NCI-H2029 treated with DMSO at 0.1 percent for 48 hours (cell line): ENCODE results near the gene REM1.
A peak's percentile ranks its signal among the peaks of the same experiment; 100 is the strongest.
"Not testable (repeated sequence)": the region's sequence is repeated elsewhere in the genome, so short reads cannot be mapped to it uniquely, and the experiment has no call there.

Source experiments
- DNase-seq: peaks from one replicate; lab custom pipeline; 2025; lab: John Stamatoyannopoulos, UW

Gene REM1

GRCh38 chr20:31485450-31486339 lies 10.6 kb downstream of the REM1 start:
- DNase-seq = no peak

DNA sequence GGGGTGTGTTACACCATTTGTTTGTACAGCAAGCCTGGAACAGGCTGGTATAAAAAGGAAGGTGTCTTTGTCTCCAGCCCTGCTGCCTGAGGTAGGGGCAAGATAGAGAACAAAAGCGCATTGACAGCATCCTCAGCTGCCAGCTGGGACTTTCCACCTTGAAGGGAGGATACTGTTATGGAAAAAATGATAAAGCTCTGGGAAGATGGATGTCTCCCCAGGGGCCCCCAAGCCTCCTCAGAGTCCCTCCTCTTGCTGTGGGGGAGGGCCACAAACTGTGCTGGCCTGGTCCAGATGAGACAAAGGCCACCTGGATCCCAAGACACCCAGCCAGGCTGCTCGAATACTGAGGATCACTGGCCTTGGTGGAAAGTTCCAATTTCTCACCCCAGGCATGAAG lies 13.0 kb downstream of the REM1 start:
- no peak for DNase-seq

GRCh38 chr20:31489152-31489551 lies 14.1 kb downstream of the REM1 start:
- no peak for DNase-seq

GRCh38 chr20:31490752-31491151 lies 15.7 kb downstream of the REM1 start:
- DNase-seq = no peak

DNA sequence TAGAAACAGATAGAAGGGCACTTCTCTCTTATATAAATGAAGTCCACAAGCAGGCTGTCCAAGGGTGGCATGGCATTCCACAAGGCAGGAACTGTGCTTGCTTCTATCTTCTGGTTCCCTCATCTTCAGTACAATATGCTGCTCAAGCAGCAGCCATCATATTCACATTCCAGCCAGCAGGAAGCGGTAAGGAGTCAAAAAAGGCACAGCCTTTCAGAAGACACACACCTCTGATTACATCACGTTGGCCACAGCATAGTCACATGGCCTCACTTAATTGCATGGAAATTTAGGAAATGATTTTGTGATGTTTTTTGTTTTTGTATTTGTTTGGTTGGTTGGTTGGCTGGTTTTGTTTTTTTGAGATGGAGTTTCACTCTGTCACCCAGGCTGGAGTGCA lies 19.0 kb downstream of the REM1 start:
- DNase-seq = no peak

DNA sequence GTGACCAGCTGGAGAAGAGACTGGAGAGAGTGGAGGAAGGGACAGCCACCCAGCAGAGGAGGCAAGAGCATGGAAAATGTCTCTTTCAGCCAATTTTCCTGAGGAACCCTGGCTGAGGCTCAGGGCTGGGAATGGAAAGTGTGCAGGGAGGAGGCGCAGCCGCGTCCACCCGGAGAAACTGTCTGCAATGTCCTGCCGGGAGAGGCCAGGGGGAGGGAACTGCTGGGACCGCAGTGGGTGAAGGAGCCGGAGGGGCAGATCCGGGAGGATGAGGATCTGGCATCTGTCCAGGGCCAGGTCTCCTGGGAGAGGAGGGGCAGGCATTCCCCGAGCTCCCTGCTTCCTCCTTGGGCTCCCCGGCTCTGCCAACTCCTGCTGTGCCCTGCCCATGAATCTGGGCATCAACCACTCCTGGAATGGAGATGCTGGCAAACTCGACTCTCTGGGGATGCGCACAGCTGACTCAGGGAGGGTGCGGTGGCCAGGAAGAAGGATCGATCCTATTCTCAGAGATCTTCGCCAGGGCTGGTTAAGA lies 21.7 kb downstream of the REM1 start:
- DNase-seq = no peak

GRCh38 chr20:31497838-31498540 lies 22.9 kb downstream of the REM1 start:
- DNase-seq = no peak

- no peak for DNase-seq
Measured at GRCh38 chr20:31500527-31500926, 25.4 kb downstream of the REM1 start.

- peak; percentile 15 for DNase-seq
Measured at GRCh38 chr20:31502884-31503673, 28.0 kb downstream of the REM1 start.

DNA sequence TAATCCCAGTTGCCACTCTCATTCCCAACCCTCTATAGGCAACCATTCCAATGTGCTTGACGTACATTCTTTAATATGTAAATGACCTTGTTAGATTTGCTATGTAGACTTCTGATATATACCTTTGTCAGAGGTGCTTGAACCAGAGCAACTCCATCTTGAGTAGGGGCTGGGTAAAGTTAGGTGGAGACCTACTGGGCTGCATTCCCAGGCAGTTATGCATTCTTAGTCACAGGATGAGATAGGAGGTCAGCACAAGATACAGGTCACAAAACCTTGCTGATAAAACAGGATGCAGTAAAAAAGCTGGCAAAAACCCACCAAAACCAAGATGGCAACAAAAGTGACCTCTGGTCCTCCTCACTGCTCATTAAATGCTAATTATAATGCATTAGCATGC lies 30.8 kb downstream of the REM1 start:
- no peak for DNase-seq

DNA sequence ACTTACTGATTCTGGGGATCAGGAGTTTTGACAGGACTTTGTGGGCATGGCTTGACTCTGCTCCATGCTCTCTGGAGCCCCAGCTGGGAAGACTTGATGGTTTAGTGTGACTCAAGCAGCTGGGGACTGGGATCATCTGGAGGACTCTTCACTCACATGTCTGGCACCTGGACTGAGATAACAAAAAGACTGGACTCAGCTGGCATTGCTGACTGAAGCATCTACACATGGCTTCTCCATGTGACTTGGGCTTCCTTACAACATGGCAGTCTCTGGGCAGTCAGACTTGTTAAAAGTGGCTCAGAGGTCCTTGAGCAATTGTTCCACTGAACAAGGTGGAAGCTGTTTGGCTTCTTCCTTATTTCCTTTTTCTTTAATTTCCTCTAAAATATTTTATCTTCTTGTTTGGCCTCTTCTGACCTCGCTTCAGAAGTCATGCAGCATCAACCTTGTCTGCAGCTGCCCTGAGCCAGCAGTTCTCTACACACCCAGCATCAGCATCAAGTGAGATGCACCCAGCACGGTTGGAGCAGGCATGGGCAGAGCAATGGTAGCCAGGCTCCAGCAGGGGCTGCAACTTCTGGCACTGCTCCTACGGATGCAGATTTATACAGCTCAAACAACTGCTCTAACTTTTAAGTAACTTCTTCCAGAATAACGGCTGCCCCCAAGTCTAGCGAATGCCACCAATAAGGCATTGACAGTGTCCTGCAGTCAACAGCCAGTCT lies 33.6 kb downstream of the REM1 start:
- DNase-seq = no peak

- DNase-seq = peak; percentile 49
Measured at GRCh38 chr20:31514154-31515071, 39.3 kb downstream of the REM1 start, which contains the start of gene HM13. Gene HM13, plus strand, starts transcription at chr20:31514442. Its CDS starts 110 bp downstream, at chr20:31514552.

- no peak for DNase-seq
Measured at GRCh38 chr20:31515072-31515774, 40.1 kb downstream of the REM1 start.

- DNase-seq = no peak
Measured at GRCh38 chr20:31515775-31516107, 40.7 kb downstream of the REM1 start.

DNA sequence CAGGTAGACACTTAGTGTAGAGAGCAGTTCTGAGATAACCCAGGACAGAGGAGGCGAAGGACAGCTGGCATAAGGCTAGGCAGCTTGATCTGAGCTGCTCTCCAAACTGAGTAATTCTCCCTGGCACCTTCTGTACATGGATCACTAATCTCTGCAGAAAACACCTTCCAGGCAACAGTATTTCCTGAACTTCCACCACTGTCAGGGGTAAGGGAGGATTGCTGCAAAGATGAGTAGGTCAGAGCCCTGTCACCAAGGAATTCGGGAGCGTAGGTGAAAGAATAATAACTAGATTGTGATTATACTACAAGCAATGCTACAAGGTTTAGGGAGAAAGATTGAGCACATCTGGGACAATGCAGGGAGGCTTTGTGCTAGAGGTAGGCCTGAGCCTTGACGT lies 41.1 kb downstream of the REM1 start:
- no peak for DNase-seq

DNA sequence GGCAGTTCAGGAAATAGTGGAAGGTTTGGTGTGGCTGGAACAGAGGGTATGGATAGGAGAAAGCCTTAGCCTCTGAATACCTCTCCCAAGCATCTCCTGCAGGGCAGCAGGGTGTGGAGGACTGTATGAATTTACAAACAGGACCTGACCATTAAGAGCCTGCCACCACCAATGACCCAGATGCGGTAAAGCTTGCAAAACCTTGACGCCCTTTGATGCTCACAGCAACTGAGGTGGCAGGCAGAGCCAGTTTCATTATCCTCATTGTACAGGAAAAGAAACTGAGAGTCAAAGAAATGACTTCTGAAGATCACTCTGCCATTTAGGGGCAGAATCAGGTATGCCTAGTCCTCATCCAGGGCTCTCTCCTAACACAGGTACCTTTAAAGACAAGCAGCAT lies 41.6 kb downstream of the REM1 start:
- no peak for DNase-seq

DNA sequence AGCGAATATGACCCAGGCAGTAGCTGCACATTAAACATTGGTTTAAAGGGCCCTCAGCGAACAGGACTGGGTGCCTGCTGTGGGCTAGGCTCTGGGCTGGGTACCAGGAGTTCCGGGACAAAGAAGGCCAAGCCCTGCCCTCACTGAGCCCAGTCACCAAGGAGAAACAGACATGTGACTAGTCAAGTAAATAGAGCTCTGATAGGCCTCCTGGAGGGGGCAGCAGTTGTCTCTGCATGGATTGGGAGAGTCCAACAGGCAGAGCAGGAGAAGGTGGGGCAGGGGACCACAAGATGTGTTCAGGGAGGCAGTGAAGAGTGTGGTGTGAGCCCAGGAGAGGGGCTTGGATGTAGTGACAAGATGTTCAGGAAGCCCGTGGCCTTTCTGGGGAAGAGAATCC lies 42.3 kb downstream of the REM1 start:
- no peak for DNase-seq

- DNase-seq = not testable (repeated sequence)
Measured at GRCh38 chr20:31521267-31521666, 46.2 kb downstream of the REM1 start.

DNA sequence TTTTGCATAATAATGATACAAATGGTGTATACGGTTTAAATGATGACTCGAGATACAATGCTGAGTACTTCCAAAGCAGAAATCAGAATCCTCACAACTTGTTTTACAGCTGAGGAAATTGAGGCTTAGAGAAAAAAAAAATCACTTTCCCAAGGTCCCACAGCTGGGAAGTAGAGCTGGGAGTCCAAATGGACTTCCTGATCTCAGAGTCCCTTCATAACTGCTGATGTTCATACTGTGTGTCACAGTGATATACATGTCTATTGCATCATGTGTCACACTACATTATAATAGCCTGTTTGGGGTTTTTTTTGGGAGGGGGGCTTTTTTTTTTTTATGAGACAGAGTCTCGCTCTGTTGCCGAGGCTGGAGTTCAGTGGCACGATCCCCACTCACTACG lies 47.6 kb downstream of the REM1 start:
- DNase-seq = no peak
